GM12878 (cell line): Measurements from ENCODE around the gene HK2.

Experiments
- CBFB ChIP-seq: IDR thresholded peaks from 2 replicates; pipeline ENCODE4 v1.6.1; 2016; ENCODE audit warnings: antibody characterized with exemption, low read depth
- CTCF ChIP-seq, 3 experiments: IDR thresholded peaks in 2 of 3; conservative IDR thresholded peaks in 1 of 3; 2 replicates each; pipeline ENCODE4 v1.5.1; 2011; ENCODE audit warnings: low read depth in 3 of 3, low read length in 3 of 3, mild to moderate bottlenecking in 3 of 3, control low read depth in 2 of 3, moderate library complexity in 2 of 3, inconsistent platforms in 1 of 3, mixed read lengths in 1 of 3; ENCODE audit not compliant: control insufficient read depth in 2 of 3, insufficient read depth in 1 of 3; ENCODE audit errors: extremely low read depth in 1 of 3
- MAX ChIP-seq: IDR thresholded peaks from 2 replicates; pipeline ENCODE4 v1.6.1; 2012; ENCODE audit warnings: low read depth, low read length, improper control_type of control experiment
- YY1 ChIP-seq: IDR thresholded peaks from 2 replicates; pipeline ENCODE4 v1.6.1; 2011; ENCODE audit warnings: low read depth, mild to moderate bottlenecking, low read length

GRCh38 chr2:74893332-74893731 lies 59.4 kb downstream of the HK2 start:
- no peak for TF ChIP-seq CTCF (IDR thresholded peaks at IDR 0.05 in 2 of 3, conservative IDR thresholded peaks at IDR 0.05 in 1 of 3; ENCODE audit: control insufficient read depth in 2 of 3, extremely low read depth in 1 of 3, insufficient read depth in 1 of 3, low read depth in 3 of 3, low read length in 3 of 3)
- no peak for TF ChIP-seq YY1
- TF ChIP-seq CBFB = no peak
- no peak for TF ChIP-seq MAX
